KG1 (cell line): ENCODE measurements around the gene ATF6.
"Not testable (repeated sequence)": the region's sequence is repeated elsewhere in the genome, so short reads cannot be mapped to it uniquely, and the experiment has no call there.

Experiments
- DNase-seq: peaks from one replicate; lab custom pipeline; 2025; lab: John Stamatoyannopoulos, UW

The ATF6 gene

DNA sequence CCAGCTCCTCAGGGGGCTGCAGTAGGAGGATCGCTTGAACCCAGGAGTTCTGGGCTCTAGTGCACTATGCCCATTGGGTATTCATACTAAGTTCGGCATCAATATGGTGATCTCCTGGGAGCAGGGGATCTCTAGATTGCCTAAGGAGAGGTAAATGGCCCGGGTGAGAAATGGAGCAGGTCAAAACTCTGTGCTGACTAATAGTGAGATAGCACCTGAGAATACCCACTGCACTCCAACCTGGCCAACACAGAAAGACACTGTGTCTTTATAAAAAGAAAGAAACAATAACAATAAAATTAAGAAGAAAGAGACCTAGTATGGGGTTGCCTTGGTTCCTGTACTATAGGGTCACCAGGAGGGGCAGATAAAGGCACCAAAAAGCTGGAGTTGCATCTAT, 30.3 kb upstream of the ATF6 start:
- no peak for DNase-seq

DNA sequence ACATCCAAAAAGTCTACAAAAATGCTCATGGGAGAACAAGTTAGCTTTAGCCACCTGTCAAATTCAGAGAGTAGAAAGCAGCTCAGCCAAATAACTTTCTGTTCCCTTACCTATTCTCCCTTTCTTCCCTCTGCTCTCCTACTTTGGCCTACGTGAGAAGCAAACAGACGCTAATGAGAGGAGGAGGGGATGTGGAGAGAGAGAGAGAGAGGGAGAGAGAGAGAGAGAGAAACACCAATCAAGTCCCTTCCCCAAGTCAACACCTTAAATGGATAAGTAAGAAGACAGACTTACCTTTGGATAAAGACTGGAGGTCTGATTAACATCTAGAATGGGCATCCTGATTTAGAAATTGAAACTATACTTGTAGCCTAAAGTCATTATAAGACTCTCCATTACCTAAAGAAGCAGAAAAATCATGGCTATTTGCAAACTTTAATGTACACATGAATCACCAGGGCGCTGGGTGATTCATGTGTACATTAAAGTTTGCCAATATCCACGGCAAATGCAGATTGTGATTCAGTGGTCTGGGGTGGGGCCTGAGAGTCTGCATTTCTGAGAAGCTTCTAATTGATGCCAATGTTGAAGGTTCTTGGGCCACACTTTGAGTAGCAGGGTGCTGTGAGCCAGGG, 29.7 kb upstream of the ATF6 start:
- DNase-seq: no peak

DNA sequence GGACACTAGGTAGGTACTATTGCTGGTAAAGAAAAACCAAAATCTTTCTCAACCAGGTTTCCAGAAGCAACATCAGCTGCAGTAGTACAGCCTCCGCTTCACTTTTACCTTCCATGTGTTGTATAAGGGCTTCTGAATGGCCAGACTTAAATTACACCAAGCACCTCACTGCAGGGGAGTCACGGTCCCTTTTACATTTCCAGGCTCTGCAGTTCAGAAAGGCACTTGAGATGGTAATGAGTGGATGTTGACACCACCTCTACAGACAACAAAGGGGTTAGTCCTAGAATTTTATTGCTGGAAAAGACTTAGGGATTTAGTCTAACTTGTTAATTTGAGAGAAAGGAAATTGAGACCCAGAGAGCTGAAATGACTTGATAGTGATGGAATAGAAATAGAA, 28.5 kb upstream of the ATF6 start:
- DNase-seq: no peak

DNA sequence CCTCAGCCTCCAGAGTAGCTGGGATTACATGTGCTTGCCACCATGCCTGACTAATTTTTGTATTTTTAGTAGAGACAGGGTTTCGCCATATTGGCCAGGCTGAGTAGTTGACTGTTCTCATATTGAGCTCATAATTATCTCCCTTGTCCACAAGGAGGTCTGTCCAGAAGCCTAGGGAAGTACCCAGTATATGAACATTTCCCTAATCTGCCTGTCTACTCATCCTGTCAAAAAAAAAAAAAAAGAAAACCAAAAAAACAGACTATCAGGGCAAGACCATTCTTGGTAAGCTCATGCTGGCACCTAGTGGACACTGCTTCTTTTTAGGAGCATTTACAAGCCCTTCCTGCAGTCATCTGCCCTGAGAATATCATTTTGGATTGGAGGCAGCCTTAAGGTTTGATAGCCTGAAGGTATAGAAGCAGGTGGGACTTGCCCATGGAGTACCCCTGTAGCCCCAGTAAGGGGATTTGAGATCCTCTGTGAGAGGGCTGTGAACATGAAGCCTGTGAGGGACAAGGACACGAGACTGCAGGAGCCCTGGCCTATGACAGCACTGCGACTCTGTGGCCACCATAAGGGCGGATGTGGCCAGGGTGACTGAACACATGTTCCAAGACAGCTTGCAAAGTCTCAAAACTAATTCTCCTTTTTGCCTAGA, 27.4 kb upstream of the ATF6 start:
- peak; percentile 72 for DNase-seq

DNA sequence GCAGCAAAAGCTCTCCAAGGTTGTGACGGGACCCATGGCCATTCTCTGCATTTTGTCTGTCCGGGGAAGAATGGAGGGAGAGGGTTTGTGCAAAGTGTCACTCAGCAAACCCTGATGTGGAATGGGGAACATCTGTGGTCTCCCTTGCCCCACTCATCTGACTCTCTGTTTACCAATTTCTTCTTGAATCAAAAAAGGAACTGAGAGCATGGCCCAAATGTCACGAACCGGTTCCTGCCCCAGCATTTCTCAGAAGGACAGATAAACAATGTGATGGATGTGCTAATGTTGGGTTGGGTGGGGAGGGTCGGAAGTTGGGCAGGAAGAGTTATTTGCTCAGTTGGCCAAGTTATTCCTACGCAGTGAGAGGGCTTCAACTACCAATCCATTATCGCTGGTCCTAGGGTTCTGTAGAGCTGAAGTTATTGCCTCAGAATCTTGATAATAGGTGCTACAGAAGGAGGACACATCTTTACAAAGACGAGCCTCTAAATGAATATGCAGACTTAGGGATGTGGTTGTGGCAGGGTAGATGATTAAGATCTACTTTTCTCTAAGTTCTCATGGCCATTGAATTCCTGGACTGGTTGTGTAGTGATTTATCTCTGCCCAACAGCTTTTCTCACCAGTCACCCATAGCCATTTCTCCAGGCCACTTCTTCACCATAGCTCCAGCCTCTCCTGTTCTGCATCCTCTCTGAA, 26.1 kb upstream of the ATF6 start:
- DNase-seq: no peak

DNA sequence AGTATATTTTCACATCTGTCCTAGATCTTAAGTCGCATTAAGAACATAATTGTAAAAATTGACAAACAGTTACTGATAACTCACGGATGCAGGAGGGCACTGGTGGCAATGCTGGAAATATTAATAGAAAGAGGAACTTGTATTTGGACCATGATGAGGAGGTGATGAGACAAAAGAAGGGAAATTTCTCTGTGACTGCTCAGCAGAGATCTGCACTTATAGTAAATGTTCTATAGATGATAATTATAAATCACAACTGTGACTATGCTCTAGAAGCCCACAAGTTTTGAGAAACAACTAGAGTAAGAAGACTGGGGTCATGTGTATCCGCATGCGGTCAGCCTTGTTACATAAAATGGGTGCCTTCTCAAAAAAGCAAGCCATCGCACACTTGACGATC, 25.2 kb upstream of the ATF6 start:
- no peak for DNase-seq

DNA sequence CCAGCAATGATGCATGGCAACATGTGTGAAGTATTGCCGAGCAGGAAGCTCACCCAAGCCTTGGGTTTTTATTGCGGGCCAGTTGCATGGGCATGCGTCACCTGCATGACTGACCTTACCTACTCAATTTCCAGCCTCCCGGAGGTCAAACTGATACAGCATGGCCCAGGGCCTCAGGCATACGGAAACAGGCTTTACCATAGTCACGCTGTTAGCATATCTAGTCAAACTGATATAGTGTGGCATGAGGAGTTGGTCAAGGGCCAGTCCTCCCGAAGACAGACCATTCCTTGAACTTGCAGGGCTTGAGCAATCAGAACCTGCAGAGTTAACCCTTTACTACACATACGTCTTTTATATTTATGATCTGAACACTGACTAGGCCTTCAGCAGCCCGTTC, 22.9 kb upstream of the ATF6 start:
- DNase-seq: no peak

DNA sequence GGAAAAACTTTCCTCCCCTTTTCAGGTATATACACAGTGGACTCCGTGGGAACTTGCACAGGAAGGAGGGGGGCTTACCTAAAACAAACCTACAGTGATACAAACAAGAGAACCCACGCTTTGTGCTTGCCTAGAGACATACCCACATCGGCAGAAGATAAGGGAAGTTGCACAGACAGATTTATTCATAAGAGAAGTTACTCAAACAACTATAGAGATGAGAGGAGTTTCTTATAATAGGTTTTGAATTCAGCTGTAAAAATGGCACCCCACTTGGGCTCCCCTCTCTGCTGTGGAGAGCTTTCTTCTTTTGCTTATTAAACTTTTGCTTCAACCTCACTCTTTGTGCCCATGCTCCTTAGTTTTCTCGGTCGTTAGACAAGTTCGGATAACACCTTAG, 18.3 kb upstream of the ATF6 start:
- no peak for DNase-seq

DNA sequence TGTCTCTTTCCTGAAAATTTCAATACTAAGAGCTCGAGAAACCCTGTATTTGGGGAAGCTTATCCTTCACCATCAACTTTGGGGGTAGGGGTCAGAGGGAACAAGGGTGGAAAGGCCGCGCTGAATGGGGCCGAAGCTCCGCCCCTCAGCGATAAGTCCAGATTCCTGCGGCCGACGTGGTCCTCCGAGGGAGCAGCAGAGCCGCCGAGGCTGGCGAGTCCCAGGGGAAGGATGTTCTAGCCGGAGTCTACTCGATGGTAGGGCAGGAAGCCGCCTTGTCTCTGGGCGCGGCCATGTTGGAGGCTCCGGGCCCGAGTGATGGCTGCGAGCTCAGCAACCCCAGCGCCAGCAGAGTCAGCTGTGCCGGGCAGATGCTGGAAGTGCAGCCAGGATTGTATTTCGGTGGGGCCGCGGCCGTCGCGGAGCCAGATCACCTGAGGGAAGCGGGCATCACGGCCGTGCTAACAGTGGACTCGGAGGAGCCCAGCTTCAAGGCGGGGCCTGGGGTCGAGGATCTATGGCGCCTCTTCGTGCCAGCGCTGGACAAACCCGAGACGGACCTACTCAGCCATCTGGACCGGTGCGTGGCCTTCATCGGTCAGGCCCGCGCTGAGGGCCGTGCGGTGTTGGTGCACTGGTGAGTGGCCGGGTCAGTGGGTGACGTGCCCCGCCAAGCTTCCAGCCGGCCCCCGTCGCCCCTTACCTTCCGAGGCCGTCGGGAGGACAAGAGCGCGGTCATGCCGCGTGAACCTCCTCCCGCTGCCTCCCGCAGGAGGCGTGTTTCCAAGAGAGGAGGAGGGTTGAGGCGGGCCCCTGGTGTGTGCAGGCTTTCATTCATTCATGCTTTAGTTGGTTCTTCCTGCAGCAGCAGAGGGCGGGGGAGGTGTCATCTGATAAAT, 16.4 kb upstream of the ATF6 start, which contains the start of gene DUSP12:
DUSP12 (plus strand) TSS at position 278 of the 899 bp plus-strand sequence; CDS start at position 294, 16 bp downstream.
- DNase-seq: peak; percentile 79

DNA sequence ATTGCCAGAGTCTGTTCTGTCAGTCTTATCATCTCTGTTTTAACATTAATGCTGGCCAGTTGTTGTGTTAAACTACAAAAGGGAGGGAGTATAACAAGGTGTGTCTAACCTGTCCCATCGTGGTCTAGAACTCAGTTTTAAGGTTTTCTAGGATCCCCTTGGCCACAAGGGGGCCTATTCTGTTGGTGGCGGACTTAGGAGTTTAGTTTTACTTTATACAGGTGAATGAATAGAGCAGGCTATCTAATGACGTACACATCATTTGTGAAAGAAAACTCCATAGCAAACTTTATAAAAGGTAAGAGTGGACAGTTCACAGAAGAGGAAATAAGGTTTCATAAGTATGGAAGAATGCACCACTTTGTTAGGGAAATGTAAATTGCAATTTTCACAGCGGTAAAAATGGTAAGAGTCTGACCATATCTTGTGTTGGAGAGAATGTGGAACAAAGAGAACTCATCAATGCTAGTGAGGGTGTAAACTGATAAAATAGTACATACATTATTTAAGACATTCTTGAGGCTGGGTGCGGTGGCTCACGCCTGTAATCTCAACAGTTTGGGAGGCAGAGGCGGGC, 2.5 kb upstream of the ATF6 start:
- peak; percentile 37 for DNase-seq

DNA sequence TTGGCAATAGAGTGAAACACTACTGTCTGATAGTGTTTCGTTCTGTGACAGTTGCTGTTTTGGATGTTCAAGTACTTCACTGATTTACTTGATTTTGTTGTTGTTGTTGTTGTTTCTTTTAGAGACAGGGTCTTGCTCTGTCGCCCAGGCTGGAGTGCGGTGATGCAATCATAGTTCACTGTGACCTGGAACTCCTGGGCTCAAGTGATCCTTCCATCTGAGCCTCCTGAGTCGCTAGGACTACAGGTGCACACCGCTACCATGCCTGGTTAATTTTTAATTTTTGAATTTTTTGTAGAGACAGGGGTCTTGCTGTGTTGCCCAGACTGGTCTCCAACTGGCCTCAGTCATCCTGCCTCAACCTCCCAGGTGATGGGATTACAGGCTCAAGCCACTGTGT, 2.3 kb downstream of the ATF6 start:
- no peak for DNase-seq

DNA sequence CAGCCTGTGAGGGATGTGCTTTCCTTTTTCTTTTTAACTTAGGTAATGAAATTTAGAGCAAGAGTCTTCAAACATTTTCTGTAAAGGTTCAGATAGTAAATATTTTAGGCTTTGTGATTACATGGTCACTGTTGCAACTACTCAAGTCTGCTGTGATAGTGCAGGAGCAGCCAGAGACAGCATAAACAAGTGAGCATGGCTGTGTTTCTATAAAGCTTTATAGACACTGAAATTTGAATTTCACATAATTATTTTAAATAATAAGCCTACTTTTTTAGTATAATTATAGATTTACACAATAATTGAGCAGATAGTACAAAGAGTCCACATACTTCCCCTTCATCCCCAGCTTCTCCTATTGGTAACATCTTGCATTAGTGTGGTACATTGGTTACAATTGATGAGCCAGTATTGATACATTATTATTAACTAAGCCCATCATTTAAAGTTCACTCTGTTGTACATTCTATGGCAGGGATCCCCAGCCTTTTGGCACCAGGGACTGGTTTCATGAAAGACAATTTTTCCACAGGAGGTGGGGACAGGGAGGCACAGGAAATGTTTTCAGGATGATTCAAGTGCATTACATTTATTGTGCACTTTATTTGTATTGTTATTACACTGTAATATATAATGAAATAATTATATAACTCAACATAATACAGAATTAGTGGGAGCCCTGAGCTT, 3.0 kb downstream of the ATF6 start:
- no peak for DNase-seq

DNA sequence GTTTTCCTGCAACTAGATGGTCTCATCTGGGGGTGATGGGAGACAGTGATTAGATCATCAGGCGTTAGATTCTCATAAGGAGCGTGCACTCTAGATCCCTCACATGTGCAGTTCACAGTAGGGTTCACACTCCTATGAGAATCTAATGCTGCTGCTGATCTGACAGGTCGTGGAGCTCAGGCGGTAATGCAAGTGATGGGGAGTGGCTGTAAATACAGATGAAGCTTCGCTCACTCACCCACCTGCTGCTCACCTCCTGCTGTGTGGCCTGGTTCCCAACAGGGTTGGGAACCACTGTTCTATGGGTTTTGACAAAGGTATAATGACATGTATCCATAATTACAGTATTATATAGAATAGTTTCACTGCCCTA, 3.5 kb downstream of the ATF6 start:
- DNase-seq: not testable (repeated sequence)

DNA sequence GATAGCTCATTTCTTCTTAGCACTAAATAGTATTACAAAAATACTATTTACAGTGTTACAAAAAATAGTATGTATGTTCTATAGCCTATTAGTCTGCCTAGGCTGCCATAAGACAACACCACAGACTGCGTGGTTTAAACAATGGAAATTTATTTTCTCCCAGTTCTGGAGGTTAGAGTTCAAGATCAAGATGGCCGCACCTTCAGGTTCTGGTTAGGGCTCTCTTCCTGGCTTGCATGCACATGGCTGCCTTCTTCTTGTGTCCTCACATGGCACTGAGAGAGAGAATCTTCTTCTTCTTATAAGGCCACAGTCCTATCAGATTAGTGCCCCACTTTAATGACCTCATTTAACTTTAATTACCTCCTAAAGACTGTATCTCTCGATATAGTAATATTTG, 4.1 kb downstream of the ATF6 start:
- no peak for DNase-seq

DNA sequence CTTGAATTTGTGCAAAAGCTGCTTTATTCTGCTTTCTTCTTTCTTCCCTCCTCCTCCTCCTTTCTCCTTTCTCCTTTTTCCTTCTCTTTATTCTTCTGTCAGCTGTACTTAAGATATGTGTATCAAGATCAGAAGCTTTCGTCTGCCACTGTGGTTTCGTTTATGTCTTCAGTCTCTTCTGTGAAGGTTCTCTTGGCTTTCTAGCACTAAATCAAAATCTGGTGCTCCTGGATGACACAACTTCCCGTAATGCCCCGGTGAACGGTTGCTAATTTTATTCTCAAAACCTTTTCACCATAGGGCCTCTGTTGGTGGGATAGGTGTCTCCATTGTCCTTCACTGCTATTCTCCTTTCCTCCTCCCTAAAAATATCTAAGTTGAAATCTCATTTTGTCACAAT, 5.0 kb downstream of the ATF6 start:
- DNase-seq: no peak

DNA sequence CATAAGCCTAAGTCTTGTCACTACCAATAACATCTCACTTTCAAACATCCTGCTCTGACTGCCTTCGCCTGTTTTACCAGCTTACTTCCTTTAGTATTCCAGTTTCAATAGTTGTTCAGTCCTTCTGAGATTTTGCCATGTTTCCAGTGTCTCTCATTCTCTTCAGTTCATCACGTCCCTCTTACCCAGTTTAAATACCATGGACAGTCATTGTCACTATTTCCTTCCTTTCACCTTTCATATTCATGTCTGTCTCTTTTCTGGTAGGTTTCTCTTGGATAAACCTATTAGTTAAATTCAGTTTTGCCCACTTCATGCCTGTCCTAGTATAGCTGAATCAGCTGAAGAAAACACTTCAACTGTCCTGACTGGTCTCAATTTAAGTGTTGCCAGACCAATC, 5.9 kb downstream of the ATF6 start:
- DNase-seq: no peak

DNA sequence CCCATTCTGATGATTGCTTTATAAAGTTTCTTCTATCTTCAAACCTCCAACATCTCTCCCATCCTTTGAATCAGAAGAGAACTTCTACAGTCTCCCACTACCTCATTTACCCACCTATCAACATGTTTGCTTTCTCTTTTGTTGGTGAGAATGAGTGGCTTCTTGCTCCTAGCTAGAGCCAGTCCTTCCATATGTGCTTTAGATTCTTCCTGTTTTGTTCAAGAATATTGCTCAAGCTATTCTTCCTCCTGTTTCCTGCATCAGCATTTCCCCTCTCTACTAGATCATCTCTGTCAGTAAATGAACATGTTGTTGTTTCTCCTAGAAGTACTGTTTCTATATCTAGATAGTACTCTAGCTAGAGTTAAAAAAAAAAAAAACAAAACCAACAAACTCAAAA, 6.3 kb downstream of the ATF6 start:
- DNase-seq: peak; percentile 65

DNA sequence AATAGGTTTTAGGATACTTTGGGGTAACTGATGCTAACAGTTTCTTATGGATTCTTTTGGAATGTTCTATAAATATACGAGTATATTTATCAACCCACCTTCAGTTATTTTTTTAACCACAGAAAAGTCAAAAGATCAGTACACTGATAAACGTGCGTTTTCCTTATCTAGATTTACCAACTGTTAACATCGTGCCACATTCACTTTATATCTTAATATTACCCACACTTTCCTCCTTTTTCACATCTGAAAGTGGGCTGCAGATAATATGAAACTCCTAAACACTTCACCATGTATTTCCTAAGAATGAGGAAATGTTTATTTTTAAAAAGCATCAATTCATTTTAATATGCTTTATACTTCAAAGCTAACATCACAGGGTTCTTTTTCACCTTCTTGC, 7.7 kb downstream of the ATF6 start:
- no peak for DNase-seq

DNA sequence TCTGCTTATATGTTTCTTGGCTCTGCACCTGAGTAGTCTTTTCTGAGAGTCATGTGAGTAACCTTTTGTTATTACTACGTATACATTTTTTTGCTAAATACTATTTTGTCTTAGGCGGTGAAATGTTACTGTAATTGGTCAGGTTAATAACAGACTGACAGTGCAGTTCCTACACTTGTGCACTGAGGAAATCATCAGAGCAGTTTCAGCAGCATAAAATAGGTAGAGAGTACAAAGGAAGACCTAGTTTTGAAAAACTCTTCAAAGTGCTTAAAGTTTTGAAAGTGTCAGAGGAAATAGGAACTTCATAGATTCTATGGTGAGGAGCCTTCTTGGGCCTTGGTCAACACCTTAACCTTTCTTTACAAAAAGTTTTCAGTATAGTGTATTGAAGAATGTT, 11.1 kb downstream of the ATF6 start:
- no peak for DNase-seq

DNA sequence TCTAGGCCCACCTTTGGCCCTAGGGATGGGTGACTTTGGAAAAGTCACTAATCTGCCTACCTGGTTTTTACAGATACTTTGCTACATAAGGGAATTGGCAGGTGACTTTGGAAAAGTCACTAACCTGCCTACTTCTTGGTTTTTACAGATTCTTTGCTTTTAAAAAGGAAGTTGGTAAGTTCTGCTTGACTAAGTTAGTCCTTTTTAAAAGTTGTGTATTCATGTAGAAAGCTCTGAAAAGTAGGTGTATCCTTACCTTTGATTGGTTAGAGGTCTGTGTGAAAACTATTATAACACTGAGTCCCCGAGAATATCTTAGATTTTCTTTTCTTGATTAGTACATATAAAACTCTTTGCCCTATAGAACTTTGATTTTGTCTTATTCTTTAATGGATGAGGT, 12.4 kb downstream of the ATF6 start:
- DNase-seq: no peak

DNA sequence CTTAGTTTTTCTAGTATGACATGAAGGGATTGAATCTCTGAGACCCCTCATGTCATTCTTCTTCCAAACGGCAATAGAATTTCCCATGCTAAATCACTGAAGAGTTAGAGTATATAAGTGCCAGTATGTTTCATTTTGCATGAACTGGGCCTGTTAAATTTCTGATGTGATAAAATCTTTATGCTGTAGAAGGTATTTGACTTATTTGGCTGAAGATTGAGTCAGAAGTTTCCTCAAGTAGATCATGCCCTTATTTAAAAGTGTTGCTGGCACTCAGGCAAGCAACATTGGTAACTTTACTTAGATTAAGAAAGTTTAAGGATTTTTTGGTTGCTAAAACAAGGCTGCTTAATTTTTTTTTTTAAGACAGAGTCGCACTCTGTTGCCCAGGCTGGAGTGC, 13.3 kb downstream of the ATF6 start:
- no peak for DNase-seq

DNA sequence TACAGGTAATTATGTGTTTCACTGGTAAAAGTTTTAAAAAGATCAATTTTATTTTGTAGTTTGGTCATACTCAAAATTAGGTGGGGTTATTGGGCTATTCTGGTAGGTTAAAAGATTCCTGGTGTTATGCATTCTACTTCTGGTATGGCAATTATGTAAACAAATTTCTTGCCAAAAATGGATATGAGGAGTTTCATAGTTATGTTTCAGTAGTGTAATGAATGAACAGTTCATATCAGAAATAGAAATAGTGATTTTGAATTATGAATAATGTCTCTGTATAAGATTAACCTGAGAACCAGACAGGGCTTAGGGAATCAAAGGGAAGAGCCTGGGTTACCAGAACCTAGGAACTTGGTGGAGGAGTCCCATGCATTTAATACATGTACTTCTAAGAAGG, 15.9 kb downstream of the ATF6 start:
- no peak for DNase-seq
